Lower leg skin (tissue), 4 donors: ENCODE data around the gene TRIM43. TPM values are rescaled to one million over a fixed set of nuclear protein-coding genes. Genes with fewer than 3 reads are reported as not detected.
"Not testable (repeated sequence)": the region's sequence is repeated elsewhere in the genome, so short reads cannot be mapped to it uniquely, and the experiment has no call there.

Experiments used
- DNase-seq, 2 donors: peaks; one replicate each; pipeline ENCODE4 v3.0.0-alpha.2; 2019; ENCODE audit warnings: low spot score in 2 of 2
- H3K4me3 ChIP-seq: fragments of 200-600 bp; sonication (generic); 2 replicates; pipeline ENCODE4 v1.5.1; 2017; ENCODE audit warnings: mild to moderate bottlenecking, low read depth; ENCODE audit not compliant: poor library complexity, severe bottlenecking
- CTCF ChIP-seq, 3 donors: fragments of 450-650 bp; IDR thresholded peaks; one replicate each; pipeline ENCODE4 v1.5.1; 2016; ENCODE audit warnings: antibody characterized with exemption in 3 of 3, mild to moderate bottlenecking in 3 of 3, moderate library complexity in 2 of 3
- POLR2A ChIP-seq, 2 donors: fragments of 450-650 bp; IDR thresholded peaks; one replicate each; pipeline ENCODE4 v1.6.1; 2016 to 2017; ENCODE audit warnings: antibody characterized with exemption in 2 of 2, mild to moderate bottlenecking in 1 of 2, moderate library complexity in 1 of 2
- WGBS, 2 donors: methylation state at CpG; one replicate each; pipeline ENCODE4 v1.1.5; 2018; 5-methylcytosine and 5-hydroxymethylcytosine counted together
- intact Hi-C: fragments of 100-400 bp; cut with DNase I; formaldehyde crosslinking; loops from one replicate; pipeline ENCODE4 v1.15.0; 2023; ENCODE audit warnings: low total_unique reads
- total RNA-seq, 4 donors: library from RNA; depleted of rRNA; stranded (reverse); fragments of >200 nt; gene quantifications; one replicate each; pipeline ENCODE4 v1.1.0, GENCODE V29; 2016

The TRIM43 gene
- total RNA-seq: not detected

GRCh38 chr2:95591701-95592100 is at the start of gene TRIM43:
TRIM43 (plus strand) TSS chr2:95592001; CDS start chr2:95594024, 2,023 bp downstream.
- H3K4me3 ChIP-seq, DNase-seq, intact Hi-C loops: not testable (repeated sequence)
- 88% methylated on average over 2 of the region's 4 CpGs; no CpG with 5 or more reads in 1 of the 2 donors for WGBS, 2 donors

GRCh38 chr2:95551055-95551568 is 40.7 kb upstream of the TRIM43 start:
- DNase-seq: no peak
- TF ChIP-seq POLR2A (IDR thresholded peaks at IDR 0.05) (no peak), CTCF (IDR thresholded peaks at IDR 0.05) (no peak)
- intact Hi-C loops: no loop called here
- no peak overlapping the region for H3K4me3 ChIP-seq
- 77 to 78% methylated on average over 17 of the region's 17 CpGs for WGBS, 2 donors

GRCh38 chr2:95552911-95553310 is 38.9 kb upstream of the TRIM43 start:
- no peak for TF ChIP-seq CTCF (IDR thresholded peaks at IDR 0.05)
- no peak for TF ChIP-seq POLR2A (IDR thresholded peaks at IDR 0.05)
- intact Hi-C loops: no loop called here
- no peak for DNase-seq
- H3K4me3 ChIP-seq: no peak overlapping the region
- WGBS, 2 donors: 25 to 31% methylated on average over 2 of the region's 2 CpGs

GRCh38 chr2:95569170-95569569 is 22.6 kb upstream of the TRIM43 start:
- no peak for TF ChIP-seq CTCF (IDR thresholded peaks at IDR 0.05)
- TF ChIP-seq POLR2A (IDR thresholded peaks at IDR 0.05): no peak
- WGBS, 2 donors: 55 to 67% methylated on average over 2 of the region's 2 CpGs
- no peak for DNase-seq
- intact Hi-C loops: no loop called here
- H3K4me3 ChIP-seq: no peak overlapping the region

- DNase-seq: no peak
- intact Hi-C loops: no loop called here
- 84 to 85% methylated on average over 2 of the region's 2 CpGs for WGBS, 2 donors
- no peak overlapping the region for H3K4me3 ChIP-seq
- TF ChIP-seq CTCF (IDR thresholded peaks at IDR 0.05) (no peak), POLR2A (IDR thresholded peaks at IDR 0.05) (no peak)
Measured at GRCh38 chr2:95573866-95574265, 17.9 kb upstream of the TRIM43 start.

GRCh38 chr2:95574506-95574905 is 17.3 kb upstream of the TRIM43 start:
- TF ChIP-seq CTCF (IDR thresholded peaks at IDR 0.05) (no peak), POLR2A (IDR thresholded peaks at IDR 0.05) (no peak)
- DNase-seq: no peak
- H3K4me3 ChIP-seq: no peak overlapping the region
- WGBS, 2 donors: 53 to 58% methylated on average over 4 of the region's 4 CpGs
- intact Hi-C loops: no loop called here
